Breast epithelium (tissue), 3 donors: Measurements from ENCODE around the gene SLC46A3.

ENCODE experiments used
- CTCF ChIP-seq, 3 donors: fragments of 450-650 bp; IDR thresholded peaks; one replicate each; pipeline ENCODE4 v1.5.1; 2016 to 2017; ENCODE audit warnings: antibody characterized with exemption in 3 of 3, mild to moderate bottlenecking in 3 of 3, moderate library complexity in 3 of 3
- POLR2A ChIP-seq: fragments of 450-650 bp; IDR thresholded peaks from one replicate; pipeline ENCODE4 v1.6.1; 2016; ENCODE audit warnings: antibody characterized with exemption, mild to moderate bottlenecking, moderate library complexity
- POLR2AphosphoS5 ChIP-seq, 3 donors: sonication (generic); formaldehyde crosslinking; IDR thresholded peaks; one replicate each; pipeline ENCODE4 v1.6.1; 2017; ENCODE audit warnings: antibody characterized with exemption in 3 of 3

- TF ChIP-seq CTCF (IDR thresholded peaks at IDR 0.05) (no peak), POLR2AphosphoS5 (IDR thresholded peaks at IDR 0.05) (no peak), POLR2A (no peak)
These were observed 13.9 kb downstream of the SLC46A3 start for GRCh38 chr13:28704919-28705318.
